ENCODE measurements around the gene NF2. TPM values are rescaled to one million over a fixed set of nuclear protein-coding genes. Genes with fewer than 3 reads are reported as not detected.

Gene NF2
- total RNA-seq, 1 experiment from 2014 or later: 56.9 TPM

GRCh38 chr22:29651652-29652051 is 48.2 kb downstream of the NF2 start:
- Mint-ChIP-seq H3K4me1 (peaks cover 17% of the 10 kb centered on the region), H3K27ac (peak overlapping the region; percentile 57; the same call in 1 of the 2 replicates), H3K36me3 (peaks cover 8% of the 10 kb centered on the region), H3K27me3 (ENCODE audit: low read depth) (no peaks in the 10 kb centered on the region), H3K4me3 (no peak overlapping the region), H3K9me3 (no peaks in the 10 kb centered on the region)
- ChIA-PET CTCF (interaction anchor here (1.0 to 1.6 kb wide), 2 partner anchors 26 to 353 kb away, joined by 3 read pairs; no protein-coding TSS in a partner anchor), POLR2A (no interaction called here)
- no peak for TF ChIP-seq IRF2 (CRISPR knock-in tag; IDR thresholded peaks at IDR 0.05; ENCODE audit: borderline replicate concordance, low read depth)
- TF ChIP-seq KAT7 (CRISPR knock-in tag; IDR thresholded peaks at IDR 0.05; ENCODE audit: borderline replicate concordance): no peak
- TF ChIP-seq MXD4 (CRISPR knock-in tag; IDR thresholded peaks at IDR 0.05; ENCODE audit: borderline replicate concordance): no peak
- TF ChIP-seq NR3C1 (CRISPR knock-in tag; conservative IDR thresholded peaks at IDR 0.05; ENCODE audit: low read depth): no peak
- TF ChIP-seq ZNF671 (CRISPR knock-in tag; IDR thresholded peaks at IDR 0.05): no peak
- TF ChIP-seq NFE2L1 (CRISPR knock-in tag; IDR thresholded peaks at IDR 0.05): no peak
- no peak for TF ChIP-seq ZNF423 (CRISPR knock-in tag; IDR thresholded peaks at IDR 0.05)
- TF ChIP-seq ETV6 (CRISPR knock-in tag; IDR thresholded peaks at IDR 0.05): no peak
- no peak for TF ChIP-seq TP53 (CRISPR knock-in tag; IDR thresholded peaks at IDR 0.05)
- no peak for TF ChIP-seq SMAD4 (CRISPR knock-in tag; IDR thresholded peaks at IDR 0.05)
- TF ChIP-seq, protein P1, sequence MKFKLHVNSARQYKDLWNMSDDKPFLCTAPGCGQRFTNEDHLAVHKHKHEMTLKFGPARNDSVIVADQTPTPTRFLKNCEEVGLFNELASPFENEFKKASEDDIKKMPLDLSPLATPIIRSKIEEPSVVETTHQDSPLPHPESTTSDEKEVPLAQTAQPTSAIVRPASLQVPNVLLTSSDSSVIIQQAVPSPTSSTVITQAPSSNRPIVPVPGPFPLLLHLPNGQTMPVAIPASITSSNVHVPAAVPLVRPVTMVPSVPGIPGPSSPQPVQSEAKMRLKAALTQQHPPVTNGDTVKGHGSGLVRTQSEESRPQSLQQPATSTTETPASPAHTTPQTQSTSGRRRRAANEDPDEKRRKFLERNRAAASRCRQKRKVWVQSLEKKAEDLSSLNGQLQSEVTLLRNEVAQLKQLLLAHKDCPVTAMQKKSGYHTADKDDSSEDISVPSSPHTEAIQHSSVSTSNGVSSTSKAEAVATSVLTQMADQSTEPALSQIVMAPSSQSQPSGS (CRISPR knock-in tag; IDR thresholded peaks at IDR 0.05; ENCODE audit: borderline replicate concordance, low read depth): no peak
- TF ChIP-seq, protein P2, sequence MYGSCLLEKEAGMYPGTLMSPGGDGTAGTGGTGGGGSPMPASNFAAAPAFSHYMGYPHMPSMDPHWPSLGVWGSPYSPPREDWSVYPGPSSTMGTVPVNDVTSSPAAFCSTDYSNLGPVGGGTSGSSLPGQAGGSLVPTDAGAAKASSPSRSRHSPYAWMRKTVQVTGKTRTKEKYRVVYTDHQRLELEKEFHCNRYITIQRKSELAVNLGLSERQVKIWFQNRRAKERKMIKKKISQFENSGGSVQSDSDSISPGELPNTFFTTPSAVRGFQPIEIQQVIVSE (CRISPR knock-in tag; IDR thresholded peaks at IDR 0.05; ENCODE audit: borderline replicate concordance): no peak
- no peak for TF ChIP-seq SMAD3 (CRISPR knock-in tag; IDR thresholded peaks at IDR 0.05; ENCODE audit: borderline replicate concordance)
- TF ChIP-seq ELF4 (CRISPR knock-in tag; IDR thresholded peaks at IDR 0.05; ENCODE audit: low read depth): no peak
- no peak for TF ChIP-seq ZNF396 (CRISPR knock-in tag; IDR thresholded peaks at IDR 0.05; ENCODE audit: borderline replicate concordance)
- TF ChIP-seq HMGXB4 (CRISPR knock-in tag; IDR thresholded peaks at IDR 0.05): no peak
- no peak for TF ChIP-seq E2F5 (CRISPR knock-in tag; IDR thresholded peaks at IDR 0.05)
- TF ChIP-seq, protein P3, sequence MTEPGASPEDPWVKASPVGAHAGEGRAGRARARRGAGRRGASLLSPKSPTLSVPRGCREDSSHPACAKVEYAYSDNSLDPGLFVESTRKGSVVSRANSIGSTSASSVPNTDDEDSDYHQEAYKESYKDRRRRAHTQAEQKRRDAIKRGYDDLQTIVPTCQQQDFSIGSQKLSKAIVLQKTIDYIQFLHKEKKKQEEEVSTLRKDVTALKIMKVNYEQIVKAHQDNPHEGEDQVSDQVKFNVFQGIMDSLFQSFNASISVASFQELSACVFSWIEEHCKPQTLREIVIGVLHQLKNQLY (CRISPR knock-in tag; IDR thresholded peaks at IDR 0.05): no peak
- no peak for ATAC-seq
- DNase-seq (ENCODE audit: low spot score): no peak

DNA sequence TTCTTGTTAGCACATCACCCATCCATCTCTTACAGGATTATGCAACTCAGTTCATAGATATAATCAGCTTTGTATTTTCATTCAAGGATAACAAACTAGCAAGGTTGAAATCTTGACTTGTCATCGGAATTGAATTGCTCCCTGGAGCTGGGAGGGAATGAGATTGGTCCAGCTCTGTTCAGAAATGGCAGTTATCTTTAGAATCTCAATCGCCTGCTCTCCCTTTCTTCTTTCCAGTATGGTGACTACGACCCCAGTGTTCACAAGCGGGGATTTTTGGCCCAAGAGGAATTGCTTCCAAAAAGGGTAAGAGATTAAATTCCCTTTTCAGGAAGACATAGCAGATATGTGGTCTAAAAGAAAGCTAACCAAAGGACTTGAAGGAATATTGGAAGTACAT is 51.0 kb downstream of the NF2 start:
- Mint-ChIP-seq H3K9me3 (no peaks in the 10 kb centered on the region), H3K4me3 (no peak overlapping the region), H3K27me3 (ENCODE audit: low read depth) (no peaks in the 10 kb centered on the region), H3K36me3 (peaks cover 5% of the 10 kb centered on the region), H3K27ac (no peak overlapping the region), H3K4me1 (peaks cover 17% of the 10 kb centered on the region)
- no peak for ATAC-seq
- no peak for TF ChIP-seq GRHL2 (CRISPR knock-in tag; IDR thresholded peaks at IDR 0.05; ENCODE audit: insufficient replicate concordance, severe bottlenecking)
- ChIA-PET CTCF (interaction anchor here (1.8 kb wide), 1 partner anchor 18 kb away, joined by 5 read pairs; no protein-coding TSS in a partner anchor), POLR2A (no interaction called here)
- no peak for DNase-seq (ENCODE audit: low spot score)

Data from WTC11 (cell line).